OCI-M2 (cell line): ENCODE data around the gene CXCL14.

Experiments
- DNase-seq: peaks from one replicate; lab custom pipeline; 2025; ENCODE audit not compliant: unreplicated experiment; lab: John Stamatoyannopoulos, UW

The CXCL14 gene

GRCh38 chr5:135596788-135597187 lies 18.0 kb upstream of the CXCL14 start:
- DNase-seq, result no peak

- no peak for DNase-seq
Measured at GRCh38 chr5:135596157-135596763, 17.5 kb upstream of the CXCL14 start.

- DNase-seq, result no peak
Measured at GRCh38 chr5:135594416-135594960, 15.7 kb upstream of the CXCL14 start.

- no peak for DNase-seq
Measured at GRCh38 chr5:135593886-135594285, 15.1 kb upstream of the CXCL14 start.

- DNase-seq, result no peak
Measured at GRCh38 chr5:135593141-135593540, 14.3 kb upstream of the CXCL14 start.

- no peak for DNase-seq
Measured at GRCh38 chr5:135592312-135593045, 13.7 kb upstream of the CXCL14 start.

- DNase-seq, result no peak
Measured at GRCh38 chr5:135591277-135591676, 12.5 kb upstream of the CXCL14 start.

- no peak for DNase-seq
Measured at GRCh38 chr5:135589152-135589551, 10.4 kb upstream of the CXCL14 start.

- no peak for DNase-seq
Measured at GRCh38 chr5:135587721-135588663, 9.2 kb upstream of the CXCL14 start.

GRCh38 chr5:135584918-135585317 lies 6.1 kb upstream of the CXCL14 start:
- DNase-seq, result no peak

GRCh38 chr5:135584276-135584675 lies 5.5 kb upstream of the CXCL14 start:
- no peak for DNase-seq

GRCh38 chr5:135582099-135582781 lies 3.4 kb upstream of the CXCL14 start:
- no peak for DNase-seq

- no peak for DNase-seq
Measured at GRCh38 chr5:135578305-135578684, 496 bp downstream of the CXCL14 start.

GRCh38 chr5:135577421-135577820 lies 1.4 kb downstream of the CXCL14 start:
- no peak for DNase-seq

GRCh38 chr5:135576075-135576599 lies 2.7 kb downstream of the CXCL14 start:
- DNase-seq, result no peak

- no peak for DNase-seq
Measured at GRCh38 chr5:135574493-135574892, 4.3 kb downstream of the CXCL14 start.

GRCh38 chr5:135571902-135572301 lies 6.9 kb downstream of the CXCL14 start:
- DNase-seq, result no peak

- no peak for DNase-seq
Measured at GRCh38 chr5:135571066-135571609, 7.7 kb downstream of the CXCL14 start.

- no peak for DNase-seq
Measured at GRCh38 chr5:135570453-135570764, 8.4 kb downstream of the CXCL14 start.

GRCh38 chr5:135569755-135570452 lies 8.9 kb downstream of the CXCL14 start:
- DNase-seq, result no peak
